Endothelial cell of umbilical vein (primary cell): ENCODE results near the gene MLIP. TPM values are rescaled to one million over a fixed set of nuclear protein-coding genes. Genes with fewer than 3 reads are reported as not detected.

Experiments
- BruUV-seq: library from RNA; stranded (reverse); fragments of 400-500 nt; replicated peaks from 2 replicates; lab custom pipeline; 2021; lab: Mats Ljungman, UMichigan
- CTCF ChIA-PET: fragments of 300-600, 350-600 bp; sonication (Branson Sonifier 250); formaldehyde crosslinking; loops from one replicate; lab custom pipeline; 2021; ENCODE audit warnings: antibody characterized with exemption, inconsistent platforms; lab: Charles Lee
- POLR2A ChIA-PET: fragments of 300-600, 350-600 bp; sonication (Branson Sonifier 250); formaldehyde crosslinking; loops from one replicate; lab custom pipeline; 2021; ENCODE audit warnings: antibody characterized with exemption, inconsistent platforms; lab: Charles Lee
- DNase-seq: peaks from one replicate; pipeline ENCODE4 v3.0.0-alpha.2; 2011; ENCODE audit warnings: low read depth, low spot score
- FAIRE-seq: peaks from 2 replicates; lab custom pipeline; 2011; peaks lifted over from hg19 to GRCh38; lab: Jason Lieb, UNC
- H2AFZ ChIP-seq: 2 replicates; pipeline ENCODE4 v1.6.0; 2012; ENCODE audit warnings: low read depth, low read length, control low read depth, inconsistent platforms
- H3K27ac ChIP-seq: 2 replicates; pipeline ENCODE4 v1.5.1; 2011; ENCODE audit warnings: low read depth, mild to moderate bottlenecking, control low read depth, low read length, moderate library complexity; ENCODE audit not compliant: insufficient read depth
- H3K27me3 ChIP-seq, 2 experiments: 2 replicates each; pipeline versions ENCODE4 v1.6.0 to v1.6.1; 2011; ENCODE audit warnings: low read length in 2 of 2, mixed read lengths in 1 of 2; ENCODE audit not compliant: control insufficient read depth in 2 of 2, insufficient read depth in 2 of 2
- H3K36me3 ChIP-seq, 2 experiments: 2 replicates in 1 of 2; 3 replicates in 1 of 2; pipeline ENCODE4 v1.5.1; 2011; ENCODE audit warnings: low read length in 2 of 2, mild to moderate bottlenecking in 1 of 2, moderate library complexity in 1 of 2; ENCODE audit not compliant: control insufficient read depth in 2 of 2, insufficient read depth in 2 of 2; ENCODE audit errors: extremely low read depth in 1 of 2
- H3K4me1 ChIP-seq: 3 replicates; pipeline ENCODE4 v1.5.1; 2011; ENCODE audit warnings: mild to moderate bottlenecking, low read length; ENCODE audit not compliant: control insufficient read depth, insufficient read depth; ENCODE audit errors: extremely low read depth
- H3K4me2 ChIP-seq: 2 replicates; pipeline ENCODE4 v1.6.1; 2011; ENCODE audit warnings: low read length, control low read depth, mixed read lengths; ENCODE audit not compliant: insufficient read depth
- H3K4me3 ChIP-seq, 3 experiments: fragments of 200-600 bp in 1 of 3; sonication (generic), shearing (Covaris generic) in 1 of 3; replicated peaks in 1 of 3; 2 replicates each; pipeline ENCODE4 v1.5.1; 2011 to 2016; ENCODE audit warnings: control low read depth in 3 of 3, low read length in 3 of 3, mild to moderate bottlenecking in 2 of 3, inconsistent platforms in 1 of 3, low read depth in 1 of 3, moderate library complexity in 1 of 3; ENCODE audit not compliant: insufficient read depth in 1 of 3
- H3K79me2 ChIP-seq: 2 replicates; pipeline ENCODE4 v1.6.0; 2012; ENCODE audit warnings: low read length, inconsistent platforms; ENCODE audit not compliant: control insufficient read depth, insufficient read depth
- H3K9ac ChIP-seq: replicated peaks from 2 replicates; pipeline ENCODE3; 2011; ENCODE audit warnings: low read length, control low read depth; ENCODE audit not compliant: insufficient read depth; ENCODE audit errors: extremely low read depth
- H3K9me1 ChIP-seq: replicated peaks from 3 replicates; pipeline ENCODE4 v1.6.0; 2011; ENCODE audit warnings: mild to moderate bottlenecking, low read length; ENCODE audit not compliant: control insufficient read depth, insufficient read depth; ENCODE audit errors: extremely low read depth
- H3K9me3 ChIP-seq: replicated peaks from 2 replicates; pipeline ENCODE4 v1.5.1; 2012; ENCODE audit warnings: low read length, inconsistent platforms; ENCODE audit not compliant: control insufficient read depth, insufficient read depth
- H4K20me1 ChIP-seq: replicated peaks from 2 replicates; pipeline ENCODE3; 2011; ENCODE audit warnings: mild to moderate bottlenecking, low read length; ENCODE audit not compliant: control insufficient read depth, insufficient read depth; ENCODE audit errors: extremely low read depth
- CTCF ChIP-seq, 2 donors: IDR thresholded peaks; 1 replicate in 1 of 2; 2 replicates in 1 of 2; pipeline ENCODE4 v1.5.1; 2011; ENCODE audit warnings: low read length in 2 of 2, mild to moderate bottlenecking in 2 of 2, moderate library complexity in 2 of 2, control low read depth in 1 of 2, inconsistent platforms in 1 of 2, low read depth in 1 of 2; ENCODE audit not compliant: insufficient read depth in 1 of 2; ENCODE audit errors: extremely low read depth in 1 of 2
- EZH2 ChIP-seq: IDR thresholded peaks from 2 replicates; pipeline ENCODE4 v1.6.1; 2012; ENCODE audit warnings: borderline replicate concordance, low read depth, mild to moderate bottlenecking, moderate library complexity, low read length, inconsistent platforms; ENCODE audit not compliant: severe bottlenecking
- FOS ChIP-seq: IDR thresholded peaks from 2 replicates; pipeline ENCODE4 v1.6.1; 2011; ENCODE audit warnings: mild to moderate bottlenecking, low read length, moderate library complexity, borderline replicate concordance; ENCODE audit not compliant: insufficient read depth
- GATA2 ChIP-seq: IDR thresholded peaks from 2 replicates; pipeline ENCODE4 v1.7.0; 2011; ENCODE audit warnings: low read depth, mild to moderate bottlenecking, moderate library complexity, mixed read lengths, low read length; ENCODE audit not compliant: insufficient read length, insufficient read depth
- JUN ChIP-seq: IDR thresholded peaks from 2 replicates; pipeline ENCODE4 v1.6.1; 2011; ENCODE audit warnings: borderline replicate concordance, low read depth; ENCODE audit not compliant: insufficient read length, insufficient read depth
- MAX ChIP-seq: IDR thresholded peaks from 2 replicates; pipeline ENCODE4 v1.6.1; 2011; ENCODE audit not compliant: insufficient read depth, insufficient read length
- MYC ChIP-seq: IDR thresholded peaks from one replicate; pipeline ENCODE4 v1.6.1; 2011; ENCODE audit warnings: mild to moderate bottlenecking, low read depth, low read length
- POLR2A ChIP-seq: IDR thresholded peaks from 2 replicates; pipeline ENCODE4 v1.6.1; 2012; ENCODE audit warnings: low read depth, mild to moderate bottlenecking, control low read depth, low read length
- POLR2AphosphoS5 ChIP-seq: IDR thresholded peaks from 2 replicates; pipeline ENCODE4 v1.6.1; 2012; ENCODE audit warnings: low read depth, mild to moderate bottlenecking, control low read depth, low read length, moderate library complexity; ENCODE audit not compliant: insufficient read depth
- dilution Hi-C: fragments of 300-500 bp; cut with MboI; formaldehyde crosslinking; loops from one replicate; pipeline ENCODE4 v1.15.0; 2019; ENCODE audit warnings: low sequenced_read_pairs; ENCODE audit not compliant: extremely low pct_ligation_motif_present
- intact Hi-C: fragments of 100-400 bp; cut with micrococcal nuclease; formaldehyde crosslinking; loops from one replicate; pipeline ENCODE4 v1.10.0; 2022
- polyA plus RNA-seq, 4 experiments: library from polyadenylated mRNA; depleted of rRNA in 3 of 4; stranded (reverse) in 3 of 4; unstranded in 1 of 4; fragments of >200 nt; gene quantifications; 2 replicates each; pipeline versions ENCODE4 v1.2.1 to v1.2.3, GENCODE V29; 2011 to 2012; ENCODE audit warnings: missing spikeins in 1 of 4
- total RNA-seq: library from RNA; stranded (reverse); gene quantifications from 2 replicates; pipeline ENCODE4 v1.2.3, GENCODE V29; 2021

The MLIP gene
- total and polyA plus RNA-seq, 2 donors (not counting 3 experiments of a cell fraction or from before 2014, with no cell fraction given) = 4.1 to 11.6 TPM

GRCh38 chr6:54308289-54308985 lies 197.2 kb downstream of the MLIP start, which contains the start of gene TINAG:
Gene TINAG (plus strand): TSS chr6:54308441. CDS start chr6:54308551, 110 bp downstream.
- H3K79me2 ChIP-seq = no peaks in the 10 kb centered on the region
- H4K20me1 ChIP-seq = no peaks in the 10 kb centered on the region
- FAIRE-seq = no peak

GRCh38 chr6:54308986-54309315 lies 197.7 kb downstream of the MLIP start:
- no peaks in the 10 kb centered on the region for H3K9me1 ChIP-seq

More at GRCh38 chr6:54308289-54308985, 197.2 kb downstream of the MLIP start, which contains the start of gene TINAG:
- Histone ChIP-seq H3K36me3 (no peaks in the 10 kb centered on the region), H3K4me3 (no peak within 1 kb of the TSS), H3K27me3 (no peaks in the 10 kb centered on the region), H2AFZ (peak within 1 kb of the TSS; percentile 47), H3K27ac (no peak within 1 kb of the TSS), H3K9ac (no peak within 1 kb of the TSS), H3K4me2 (no peak within 1 kb of the TSS), H3K9me3 (no peaks in the 10 kb centered on the region), H3K9me1 (no peaks in the 10 kb centered on the region), H3K4me1 (no peaks in the 10 kb centered on the region)
- ChIA-PET CTCF (no interaction called here), POLR2A (no interaction called here)
- intact Hi-C loops (no loop called here), dilution Hi-C loops (no loop called here)
- DNase-seq = no peak
- BruUV-seq = no TSS peak
- no peak for TF ChIP-seq POLR2AphosphoS5
- no peak for TF ChIP-seq MAX
- no peak for TF ChIP-seq GATA2

More at GRCh38 chr6:54308986-54309315, 197.7 kb downstream of the MLIP start:
- Histone ChIP-seq H3K9me3 (no peaks in the 10 kb centered on the region), H3K27me3 (no peaks in the 10 kb centered on the region), H3K4me1 (no peaks in the 10 kb centered on the region), H3K9ac (no peak overlapping the region), H3K79me2 (no peaks in the 10 kb centered on the region), H4K20me1 (no peaks in the 10 kb centered on the region), H3K36me3 (no peaks in the 10 kb centered on the region), H3K4me2 (no peak overlapping the region), H2AFZ (no peak overlapping the region), H3K27ac (no peak overlapping the region), H3K4me3 (no peak overlapping the region)
- no TSS peak for BruUV-seq
- no peak for TF ChIP-seq CTCF (IDR thresholded peaks at IDR 0.05; ENCODE audit: extremely low read depth in 1 of 2, insufficient read depth in 1 of 2, low read depth in 1 of 2, low read length in 2 of 2)
- no peak for TF ChIP-seq JUN
- no peak for TF ChIP-seq EZH2
- TF ChIP-seq GATA2 = no peak
- no peak for TF ChIP-seq MYC
- TF ChIP-seq MAX = no peak
- TF ChIP-seq FOS = no peak
- no peak for TF ChIP-seq POLR2A
- no peak for TF ChIP-seq POLR2AphosphoS5
- dilution Hi-C loops = no loop called here
- ChIA-PET POLR2A (no interaction called here), CTCF (no interaction called here)
- DNase-seq (no peak), FAIRE-seq (no peak)
- intact Hi-C loops = no loop called here
